GM10266 (cell line): Measurements from ENCODE around the gene FBXL20.

Source experiments
- DNase-seq: peaks from one replicate; pipeline ENCODE4 v3.0.0; 2012; ENCODE audit errors: extremely low spot score
- CTCF ChIP-seq: IDR thresholded peaks from 2 replicates; pipeline ENCODE4 v1.5.1; 2012; ENCODE audit warnings: mild to moderate bottlenecking, low read depth; ENCODE audit not compliant: control insufficient read depth, insufficient read depth; ENCODE audit errors: missing control alignments

FBXL20 gene

DNA sequence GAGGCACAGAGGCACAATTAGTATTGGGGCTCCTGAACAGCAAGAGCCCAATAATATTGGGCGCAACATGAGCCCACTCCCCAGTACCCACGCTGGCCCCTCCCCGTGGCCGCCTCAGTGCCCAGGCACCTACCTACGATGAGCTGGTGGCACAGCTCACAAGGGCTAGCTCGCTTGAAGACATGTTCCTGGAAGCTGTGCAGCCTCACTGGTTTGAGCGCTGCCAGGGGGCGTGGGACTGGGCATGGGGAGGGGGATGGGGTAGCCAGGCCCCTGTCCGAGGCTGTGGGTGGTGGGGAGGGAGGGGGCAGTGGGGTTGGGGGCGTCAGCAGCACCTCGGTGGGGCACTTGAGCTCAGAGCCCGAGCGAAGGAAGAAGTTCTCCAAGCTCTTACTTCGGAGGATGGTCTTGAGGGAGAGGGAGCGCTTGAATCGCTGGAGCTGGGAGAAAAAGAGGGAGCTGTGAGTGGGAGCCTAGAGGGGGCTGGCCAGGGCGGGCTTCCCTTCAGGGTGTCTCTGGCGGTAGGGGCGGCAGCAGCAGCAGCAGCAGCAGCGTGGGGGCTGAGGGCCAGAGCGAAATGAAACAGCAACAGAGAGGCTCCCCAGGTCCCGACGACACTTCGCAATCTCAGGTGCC, 183.6 kb downstream of the FBXL20 start:
- no peak for TF ChIP-seq CTCF
- DNase-seq, result no peak

DNA sequence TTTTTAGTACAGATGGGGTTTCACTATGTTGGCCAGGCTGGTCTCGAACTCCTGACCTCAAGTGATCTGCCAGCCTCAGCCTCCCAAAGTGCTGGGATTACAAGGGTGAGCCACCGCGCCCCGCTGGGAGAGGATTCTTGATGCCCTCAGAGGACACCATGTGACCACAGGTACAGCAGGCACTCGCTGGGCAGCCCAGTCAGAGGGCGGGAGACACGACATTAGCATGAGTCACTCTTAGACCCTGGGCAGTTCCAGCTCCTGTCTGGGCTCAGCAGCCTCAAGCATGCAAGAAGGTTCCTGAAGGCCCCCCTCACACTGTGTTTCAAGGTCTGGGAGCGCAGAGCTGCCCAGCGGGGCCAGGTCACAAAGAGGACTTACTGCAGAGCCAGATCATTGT, 187.6 kb downstream of the FBXL20 start:
- no peak for TF ChIP-seq CTCF
- no peak for DNase-seq

- DNase-seq, result no peak
- TF ChIP-seq CTCF, result no peak
Observed at GRCh38 chr17:39212841-39213480, 188.5 kb downstream of the FBXL20 start.

- DNase-seq, result no peak
- no peak for TF ChIP-seq CTCF
Observed at GRCh38 chr17:39212195-39212810, 189.1 kb downstream of the FBXL20 start.

GRCh38 chr17:39210093-39210434, 191.4 kb downstream of the FBXL20 start:
- no peak for DNase-seq
- TF ChIP-seq CTCF, result no peak

GRCh38 chr17:39209317-39210092, 191.9 kb downstream of the FBXL20 start:
- peak; percentile 46 for DNase-seq
- no peak for TF ChIP-seq CTCF
